Ectodermal cell (in vitro differentiated cells): ENCODE results near the gene CYP27B1.

Experiments
- H3K27ac ChIP-seq: 2 replicates; pipeline ENCODE4 v1.7.0; 2013; ENCODE audit warnings: mild to moderate bottlenecking, low read depth, low read length; ENCODE audit not compliant: insufficient read depth, poor library complexity, severe bottlenecking
- H3K27me3 ChIP-seq: 2 replicates; pipeline ENCODE4 v1.7.0; 2013; ENCODE audit warnings: mild to moderate bottlenecking, low read length; ENCODE audit not compliant: insufficient read depth, control insufficient read depth, poor library complexity, severe bottlenecking
- H3K36me3 ChIP-seq: one replicate; pipeline ENCODE4 v1.7.0; 2013; ENCODE audit warnings: low read length; ENCODE audit not compliant: control insufficient read depth, insufficient read depth
- H3K4me1 ChIP-seq: one replicate; pipeline ENCODE4 v1.7.0; 2013; ENCODE audit warnings: low read length; ENCODE audit not compliant: control insufficient read depth, insufficient read depth
- H3K4me3 ChIP-seq: 2 replicates; pipeline ENCODE4 v1.7.0; 2013; ENCODE audit warnings: low read depth, low read length, control low read depth; ENCODE audit not compliant: insufficient read depth
- H3K9me3 ChIP-seq: 2 replicates; pipeline ENCODE4 v1.7.0; 2013; ENCODE audit warnings: mild to moderate bottlenecking, low read length, moderate library complexity; ENCODE audit not compliant: control insufficient read depth
- WGBS, 2 experiments: methylation state at CpG; one replicate each; pipeline ENCODE4 v1.1.7; 2013; ENCODE audit warnings: missing lambda C conversion rate in 2 of 2; 5-methylcytosine and 5-hydroxymethylcytosine counted together

Gene CYP27B1

DNA sequence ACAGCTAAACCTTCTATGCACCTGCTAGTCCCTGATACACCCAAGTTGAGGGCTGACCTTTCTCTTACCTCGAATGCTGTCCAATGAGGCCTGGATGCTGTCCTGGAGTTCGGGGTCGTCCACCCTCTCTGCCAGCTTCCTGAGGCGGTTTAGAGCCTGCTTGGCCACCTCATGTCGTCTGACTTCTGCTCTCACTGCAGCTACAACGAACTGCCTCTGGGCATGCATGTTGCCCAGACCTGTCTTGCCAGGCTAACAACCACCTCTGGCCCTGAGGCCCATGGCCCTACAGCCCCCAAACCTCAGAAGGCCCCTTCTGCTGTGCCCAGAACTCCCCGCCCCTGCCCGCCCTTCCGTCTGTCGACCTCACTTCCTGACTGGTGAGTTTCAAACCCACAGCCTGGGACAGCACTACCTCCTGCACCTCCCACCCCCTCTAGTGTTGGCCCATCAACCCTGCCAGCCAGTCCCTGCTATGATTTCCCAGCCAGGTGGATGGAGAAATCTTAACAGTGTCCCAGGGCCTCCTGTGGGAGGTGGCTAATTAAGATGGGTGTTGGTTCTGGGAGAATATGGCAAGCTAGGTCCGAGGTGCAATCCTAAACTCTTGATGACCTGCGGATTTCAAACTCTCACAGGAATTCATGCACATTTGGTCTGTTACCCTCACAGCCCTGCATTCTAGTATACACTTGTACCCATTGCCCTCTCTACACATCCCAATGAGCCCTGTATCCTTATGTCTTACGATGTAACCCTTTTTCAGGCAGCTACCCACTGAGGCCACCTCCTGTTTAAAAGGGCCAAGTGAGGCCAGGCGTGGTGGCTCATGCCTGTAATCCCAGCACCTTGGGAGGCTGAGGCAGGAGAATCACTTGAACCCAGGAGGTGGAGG lies 24.8 kb downstream of the CYP27B1 start:
- WGBS, 2 experiments: 65% methylated on average over 14 of the region's 14 CpGs
- H3K4me3 ChIP-seq: no peak overlapping the region
- H3K36me3 ChIP-seq: peaks cover 8% of the 10 kb centered on the region
- H3K9me3 ChIP-seq: no peaks in the 10 kb centered on the region
- no peak overlapping the region for H3K27ac ChIP-seq
- peaks cover 16% of the 10 kb centered on the region for H3K4me1 ChIP-seq
- H3K27me3 ChIP-seq: peaks cover 71% of the 10 kb centered on the region

DNA sequence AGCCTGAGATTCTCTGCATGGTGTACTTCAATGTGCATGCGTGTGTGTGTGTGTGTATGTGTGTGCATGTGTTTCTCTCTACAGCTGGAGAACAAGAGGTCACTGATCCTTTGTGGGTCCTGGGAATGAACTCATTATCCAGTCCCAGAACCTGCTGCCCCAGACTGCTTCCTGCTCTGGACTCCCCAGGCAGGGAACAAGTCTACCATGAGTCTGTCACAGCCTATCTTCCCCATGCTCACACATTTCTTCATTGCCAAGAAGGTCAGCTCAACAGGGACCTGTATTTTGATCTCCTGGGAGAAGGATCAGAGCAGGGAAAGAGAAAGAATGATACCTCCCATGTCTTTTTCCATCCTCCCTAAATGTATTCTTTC lies 25.5 kb downstream of the CYP27B1 start:
- Histone ChIP-seq H3K4me3 (no peak overlapping the region), H3K9me3 (no peaks in the 10 kb centered on the region), H3K27me3 (peaks cover 77% of the 10 kb centered on the region), H3K36me3 (peaks cover under 1% of the 10 kb centered on the region), H3K4me1 (peaks cover 20% of the 10 kb centered on the region), H3K27ac (no peak overlapping the region)
- WGBS, 2 experiments: 89 to 91% methylated on average over 1 of the region's 1 CpG

DNA sequence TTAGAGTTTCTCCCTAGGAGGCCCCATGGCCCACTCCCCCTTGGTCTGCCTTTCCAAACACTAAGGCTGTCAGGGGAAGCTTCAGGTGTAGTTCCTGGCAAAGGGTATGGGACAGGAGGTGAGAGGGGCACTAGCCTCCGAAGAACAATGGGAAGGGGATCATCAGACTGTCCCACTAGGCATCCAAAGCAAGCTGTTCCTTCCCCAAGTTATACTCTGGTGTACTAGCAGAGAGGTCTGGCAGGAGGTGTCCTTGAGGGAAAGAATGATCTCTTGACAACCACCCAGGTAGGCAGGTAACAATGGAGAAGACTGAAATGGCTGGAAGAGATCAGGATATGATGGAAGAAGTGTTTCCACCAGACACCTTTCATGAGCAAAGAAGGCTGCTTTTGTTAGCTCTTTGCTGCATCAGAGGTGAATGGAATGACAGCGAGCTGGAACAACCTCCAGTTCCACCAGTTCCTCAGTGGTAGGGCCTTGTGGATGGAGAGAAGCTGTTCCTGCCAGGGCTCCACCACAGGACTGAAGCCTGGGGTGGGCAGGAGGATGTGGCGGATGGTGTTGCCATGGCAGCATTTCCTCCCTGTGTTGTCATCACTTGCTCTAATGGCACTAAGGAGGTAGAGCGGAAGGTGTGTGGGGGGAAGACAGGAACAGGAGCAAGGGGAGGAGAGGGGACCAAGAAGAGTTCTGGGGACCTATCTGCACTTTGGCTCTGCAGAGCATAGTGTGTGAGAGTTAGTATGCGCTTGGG lies 26.0 kb downstream of the CYP27B1 start:
- WGBS, 2 experiments: 85% methylated on average over 5 of the region's 5 CpGs
- Histone ChIP-seq H3K4me1 (peaks cover 25% of the 10 kb centered on the region), H3K4me3 (no peak overlapping the region), H3K9me3 (no peaks in the 10 kb centered on the region), H3K36me3 (no peaks in the 10 kb centered on the region), H3K27ac (no peak overlapping the region), H3K27me3 (peaks cover 83% of the 10 kb centered on the region)

DNA sequence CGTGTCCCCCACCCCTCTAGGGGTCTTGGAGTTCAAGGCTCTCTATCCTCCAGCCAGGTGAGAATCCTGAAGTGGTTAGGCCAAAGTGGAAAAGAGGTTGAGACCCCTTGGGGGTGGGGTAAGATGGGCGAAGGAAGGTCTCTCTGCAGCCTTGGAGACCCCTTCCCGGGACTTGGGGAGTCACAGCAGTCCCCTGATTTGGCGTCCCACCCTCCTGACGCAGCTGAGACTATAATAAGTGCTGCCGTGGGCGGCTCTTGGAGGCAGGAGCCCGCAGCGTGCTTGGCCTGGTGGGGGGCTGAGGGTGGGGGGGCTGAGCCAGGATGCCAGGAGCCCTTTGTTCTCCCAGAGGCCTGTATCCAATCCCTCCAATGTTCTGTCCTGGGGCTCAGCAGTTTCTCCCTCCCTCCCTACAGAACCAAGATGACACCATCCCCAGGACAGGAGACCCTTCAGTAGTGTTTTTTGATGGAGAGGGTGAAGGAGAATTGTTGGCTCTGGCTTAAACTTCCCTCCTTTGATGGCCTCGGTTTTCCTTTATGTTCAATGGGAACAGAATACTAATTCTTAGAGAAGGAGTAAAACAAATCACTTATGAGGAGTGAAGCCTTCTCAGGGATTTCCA lies 26.9 kb downstream of the CYP27B1 start:
- 23 to 27% methylated on average over 10 of the region's 10 CpGs for WGBS, 2 experiments
- Histone ChIP-seq H3K27ac (no peak overlapping the region), H3K4me1 (peaks cover 27% of the 10 kb centered on the region), H3K9me3 (no peaks in the 10 kb centered on the region), H3K36me3 (no peaks in the 10 kb centered on the region), H3K27me3 (peaks cover 91% of the 10 kb centered on the region), H3K4me3 (no peak overlapping the region)

DNA sequence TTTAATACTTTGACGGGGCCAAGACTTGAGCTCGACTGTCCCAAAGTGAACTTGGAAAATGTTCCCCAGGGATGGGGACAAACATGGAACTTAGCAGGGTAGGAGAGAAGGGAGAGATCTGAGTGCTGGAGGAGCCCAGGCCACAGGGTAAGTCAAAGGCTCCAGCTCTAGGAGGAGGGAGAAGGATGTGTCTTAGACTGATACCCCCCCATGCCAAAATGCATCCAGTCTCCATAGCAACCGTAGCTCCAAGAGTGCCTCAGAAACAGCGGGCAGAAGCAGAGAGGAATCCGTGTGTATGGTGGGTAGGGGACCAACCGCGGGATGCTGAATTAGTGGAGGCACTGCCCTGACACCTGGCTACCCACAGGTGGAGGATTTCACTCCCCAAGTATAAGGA lies 27.5 kb downstream of the CYP27B1 start:
- peak overlapping the region; percentile 44 for H3K4me3 ChIP-seq
- H3K9me3 ChIP-seq: no peaks in the 10 kb centered on the region
- H3K36me3 ChIP-seq: no peaks in the 10 kb centered on the region
- WGBS, 2 experiments: 18% methylated on average over 7 of the region's 7 CpGs
- no peak overlapping the region for H3K27ac ChIP-seq
- H3K27me3 ChIP-seq: peaks cover 98% of the 10 kb centered on the region
- peaks cover 30% of the 10 kb centered on the region for H3K4me1 ChIP-seq

DNA sequence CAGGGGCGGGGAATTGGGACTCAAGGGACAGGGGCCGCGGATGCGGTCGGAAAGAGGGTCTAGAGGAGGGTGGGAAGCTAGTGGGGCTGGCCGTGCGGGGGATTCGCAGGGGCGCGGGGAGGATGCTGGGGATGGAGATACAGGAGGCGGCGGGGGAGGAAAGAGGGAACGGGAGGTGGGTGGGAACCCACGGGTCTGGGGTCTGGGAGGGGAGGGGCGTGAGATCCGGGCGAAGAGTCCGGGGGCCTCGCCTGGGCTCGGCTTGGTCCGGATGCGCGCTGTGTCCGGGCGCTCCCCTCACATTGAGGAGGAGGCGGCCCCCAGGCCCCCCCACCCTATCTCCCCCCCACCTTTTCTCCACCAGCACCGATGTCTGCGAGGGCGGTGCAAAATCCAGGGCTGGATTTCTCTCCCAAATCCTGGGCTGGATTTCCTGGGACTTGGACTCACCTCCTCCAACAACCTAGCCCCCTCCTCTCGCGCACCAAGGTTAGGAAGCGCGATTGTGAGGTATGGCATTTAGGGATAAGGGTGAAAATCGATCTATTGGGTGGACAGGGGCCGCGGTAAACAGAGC lies 28.1 kb downstream of the CYP27B1 start, which contains the start of gene AGAP2:
AGAP2 (minus strand) TSS at position 82 of the 577 bp plus-strand sequence. CDS start 496 bp downstream, outside the sequence.
- Histone ChIP-seq H3K4me1 (peaks cover 30% of the 10 kb centered on the region), H3K27ac (no peak within 1 kb of the TSS), H3K27me3 (peaks cover 99% of the 10 kb centered on the region), H3K36me3 (no peaks in the 10 kb centered on the region), H3K9me3 (no peaks in the 10 kb centered on the region), H3K4me3 (peak within 1 kb of the TSS; percentile 44)
- 0 to 1% methylated on average over 33 to 34 of the region's 36 CpGs for WGBS, 2 experiments

DNA sequence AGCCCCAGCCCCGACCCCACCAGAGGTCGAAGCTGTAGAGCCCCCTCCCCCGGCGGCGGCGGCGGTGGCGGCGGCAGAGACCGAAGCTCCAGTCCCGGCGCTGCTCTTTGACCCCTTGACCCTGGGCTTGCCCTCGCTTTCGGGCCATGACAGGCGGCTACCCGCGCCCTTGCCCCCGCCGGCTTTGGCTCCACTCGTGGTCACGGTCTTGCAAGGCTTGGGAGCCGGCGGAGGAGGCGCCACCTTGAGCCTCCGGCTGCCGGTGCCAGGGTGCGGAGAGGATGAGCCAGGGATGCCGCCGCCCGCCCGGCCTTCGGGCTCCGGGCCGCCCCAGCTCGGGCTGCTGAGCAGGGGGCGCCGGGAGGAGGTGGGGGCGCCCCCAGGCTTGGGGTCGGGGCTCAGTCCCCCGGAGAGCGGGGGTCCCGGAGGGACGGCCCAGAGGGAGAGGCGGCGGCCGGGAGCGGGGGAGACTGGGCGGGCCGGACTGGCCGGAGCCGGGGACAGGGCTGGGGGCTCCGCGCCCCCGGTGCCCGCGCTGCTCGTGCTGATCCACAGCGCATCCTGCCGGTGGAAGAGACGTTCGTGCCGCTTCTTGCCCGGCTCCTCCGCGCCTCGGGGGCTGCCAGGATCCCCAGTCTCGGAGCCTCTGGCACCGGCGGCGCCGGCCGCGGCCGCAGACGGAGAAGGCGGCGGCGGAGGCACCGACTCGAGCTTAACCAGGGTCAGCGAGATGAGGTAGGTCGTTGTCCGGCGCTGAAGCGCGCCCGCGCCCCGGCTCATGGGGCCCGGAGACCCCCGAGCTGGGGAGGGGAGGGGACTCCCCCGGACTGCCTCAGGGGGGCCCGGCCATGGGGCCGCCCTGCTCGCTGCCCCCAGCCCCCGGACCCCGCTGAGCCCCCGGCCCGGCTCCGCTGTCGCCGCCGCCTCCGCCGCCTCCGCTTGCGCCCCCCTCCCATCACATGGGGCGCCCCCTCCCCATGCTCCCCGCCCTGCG lies 29.1 kb downstream of the CYP27B1 start:
- Histone ChIP-seq H3K27me3 (peaks cover 100% of the 10 kb centered on the region), H3K9me3 (no peaks in the 10 kb centered on the region), H3K27ac (no peak overlapping the region), H3K36me3 (no peaks in the 10 kb centered on the region), H3K4me3 (peak overlapping the region; percentile 44), H3K4me1 (peaks cover 30% of the 10 kb centered on the region)
- 1% methylated on average over 106 to 110 of the region's 110 CpGs for WGBS, 2 experiments

DNA sequence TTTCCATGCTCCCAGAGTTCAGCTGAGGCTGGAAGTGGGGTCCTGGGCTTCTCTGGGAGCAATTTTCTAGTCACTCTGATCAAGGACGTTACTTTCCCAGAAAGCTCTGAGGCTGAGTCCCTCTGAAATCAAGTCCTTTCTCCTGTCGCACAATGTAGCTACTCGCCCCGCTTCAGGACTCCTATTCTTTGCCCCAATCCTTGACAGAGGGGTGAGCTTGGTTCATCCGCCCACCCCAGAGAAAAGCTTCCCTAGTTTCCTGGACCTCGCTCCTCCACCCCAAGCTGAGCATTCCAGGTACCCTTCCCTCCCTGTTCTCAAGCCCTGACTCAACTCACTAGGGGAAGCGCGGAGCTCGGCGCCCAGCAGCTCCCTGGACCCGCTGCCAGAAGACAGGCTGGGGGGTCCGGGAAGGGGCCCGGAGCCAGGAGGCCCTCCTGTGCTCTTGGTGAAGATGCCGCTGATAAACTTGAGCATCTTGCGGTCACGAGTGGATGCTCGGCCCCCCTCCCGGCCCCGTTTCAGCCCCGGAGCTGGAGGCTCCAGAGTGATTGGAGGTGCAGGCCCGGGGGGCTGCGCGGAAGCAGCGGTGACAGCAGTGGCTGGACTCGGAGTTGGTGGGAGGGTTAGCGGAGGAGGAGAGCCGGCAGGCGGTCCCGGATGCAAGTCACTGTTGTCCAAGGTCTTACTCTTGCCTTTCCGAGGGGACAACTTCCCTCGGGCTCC lies 30.0 kb downstream of the CYP27B1 start:
- H3K4me1 ChIP-seq: peaks cover 30% of the 10 kb centered on the region
- peaks cover 100% of the 10 kb centered on the region for H3K27me3 ChIP-seq
- 3% methylated on average over 31 of the region's 31 CpGs for WGBS, 2 experiments
- no peak overlapping the region for H3K27ac ChIP-seq
- H3K36me3 ChIP-seq: no peaks in the 10 kb centered on the region
- no peaks in the 10 kb centered on the region for H3K9me3 ChIP-seq
- no peak overlapping the region for H3K4me3 ChIP-seq
